Middle frontal gyrus (tissue), 1 donor: Measurements from ENCODE around the gene CUTA.

Source experiments
- DNase-seq: peaks from one replicate; pipeline ENCODE4 v3.0.0-alpha.2; 2015; ENCODE audit warnings: low spot score; ENCODE audit errors: extremely low spot score

Gene CUTA

DNA sequence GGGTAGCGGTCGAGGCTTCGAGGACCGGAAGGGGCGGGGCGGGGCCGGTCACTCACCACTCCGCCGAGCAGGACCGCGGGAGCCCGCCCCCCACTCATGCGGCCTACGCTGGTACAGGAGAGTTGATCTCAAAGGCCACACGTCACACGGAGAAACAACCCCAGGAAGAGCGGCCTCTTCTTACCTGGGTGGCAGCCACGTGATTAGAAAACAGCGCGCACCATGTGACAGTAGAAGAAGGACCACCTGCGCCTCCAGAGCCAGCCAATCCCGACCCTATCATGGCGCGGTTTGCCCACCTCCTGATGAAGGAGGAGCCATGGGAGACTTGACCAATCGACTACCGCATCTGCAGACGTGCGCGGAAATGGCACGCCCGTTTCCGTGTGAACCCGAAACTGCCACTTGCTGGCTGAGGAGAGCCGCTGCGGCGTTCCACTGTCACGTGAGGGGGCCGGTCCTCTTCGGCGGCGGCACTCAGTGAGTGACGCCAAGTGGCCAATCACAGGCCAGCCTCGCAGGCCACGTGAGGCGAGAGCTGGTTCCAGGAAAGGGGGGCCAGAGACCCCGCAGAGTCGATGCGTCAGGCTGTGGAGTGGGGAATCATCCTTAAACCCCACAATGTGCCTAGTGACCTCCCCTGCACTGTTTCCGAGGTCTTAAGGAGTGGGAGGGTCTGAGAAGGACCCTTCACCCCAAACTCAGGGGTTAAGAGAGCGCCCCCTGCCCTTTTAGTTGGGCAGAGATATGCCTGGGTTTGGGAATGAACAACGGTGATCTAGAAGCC lies at the start of gene CUTA:
CUTA (minus strand) TSS at position 205 of the 787 bp plus-strand sequence; CDS start at position 98, 107 bp downstream.
- peak; percentile 100 for DNase-seq

- no peak for DNase-seq
These were observed 49.2 kb upstream of the CUTA start for GRCh38 chr6:33467091-33467490.

- no peak for DNase-seq
These were observed 48.3 kb upstream of the CUTA start for GRCh38 chr6:33466075-33466735.

DNA sequence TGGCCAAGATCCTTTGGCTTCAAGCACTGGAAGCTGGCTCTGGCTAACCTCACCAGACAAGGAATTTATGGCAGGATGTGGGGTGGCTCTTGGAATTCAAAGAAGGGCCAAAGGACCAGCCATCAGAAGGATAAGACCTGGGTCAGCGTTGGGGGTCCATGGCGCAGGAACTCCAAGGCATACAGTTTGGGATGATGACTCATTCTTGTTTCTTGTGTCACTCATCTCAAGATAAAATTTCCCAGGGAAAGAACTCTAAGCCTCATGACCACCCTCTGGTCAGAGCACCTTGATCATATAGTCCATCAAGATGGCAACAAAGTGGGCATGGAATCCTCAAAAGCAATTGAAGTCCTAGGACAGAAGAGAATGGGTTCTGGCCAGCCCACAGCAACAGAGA lies 41.3 kb upstream of the CUTA start:
- DNase-seq, result no peak

DNA sequence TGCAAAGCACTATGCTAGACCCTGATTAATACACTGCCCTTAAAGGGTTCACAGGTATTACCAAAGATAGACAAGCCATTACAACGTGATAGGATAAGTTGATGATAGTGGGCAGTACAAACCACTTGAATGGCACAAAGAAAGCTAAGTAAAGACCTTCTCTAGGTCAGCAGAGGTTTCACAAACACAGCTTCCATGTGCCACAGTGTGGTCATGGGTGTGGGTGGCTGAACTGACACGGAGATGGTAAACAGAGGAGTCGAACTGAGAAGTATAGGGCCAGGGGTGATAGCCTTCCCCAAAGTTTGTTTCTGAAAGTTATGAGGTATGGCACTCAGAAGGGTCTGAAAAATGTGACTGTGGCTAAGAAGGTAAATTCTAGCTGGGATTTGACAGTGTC lies 40.8 kb upstream of the CUTA start:
- no peak for DNase-seq

DNA sequence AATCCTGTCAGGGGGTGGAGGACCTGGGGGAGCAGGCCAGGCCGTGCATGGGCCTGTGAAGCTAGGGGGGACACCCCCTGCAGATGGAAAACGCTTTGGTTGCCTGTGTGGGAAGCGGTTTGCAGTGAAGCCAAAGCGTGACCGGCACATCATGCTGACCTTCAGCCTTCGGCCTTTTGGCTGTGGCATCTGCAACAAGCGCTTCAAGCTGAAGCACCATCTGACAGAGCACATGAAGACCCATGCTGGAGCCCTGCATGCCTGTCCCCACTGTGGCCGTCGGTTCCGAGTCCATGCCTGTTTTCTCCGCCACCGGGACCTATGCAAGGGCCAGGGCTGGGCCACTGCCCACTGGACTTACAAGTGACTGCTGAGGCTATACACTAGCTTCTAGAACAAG lies 38.2 kb upstream of the CUTA start:
- DNase-seq, result no peak

- DNase-seq, result no peak
These were observed 37.1 kb upstream of the CUTA start for GRCh38 chr6:33455051-33455450.

GRCh38 chr6:33454009-33454946 lies 36.4 kb upstream of the CUTA start, which contains the start of gene ZBTB9:
TSS of gene ZBTB9 (plus strand) at chr6:33454576. CDS start at chr6:33455101, 525 bp downstream.
- peak; percentile 94 for DNase-seq

GRCh38 chr6:33453393-33454008 lies 35.6 kb upstream of the CUTA start:
- no peak for DNase-seq

DNA sequence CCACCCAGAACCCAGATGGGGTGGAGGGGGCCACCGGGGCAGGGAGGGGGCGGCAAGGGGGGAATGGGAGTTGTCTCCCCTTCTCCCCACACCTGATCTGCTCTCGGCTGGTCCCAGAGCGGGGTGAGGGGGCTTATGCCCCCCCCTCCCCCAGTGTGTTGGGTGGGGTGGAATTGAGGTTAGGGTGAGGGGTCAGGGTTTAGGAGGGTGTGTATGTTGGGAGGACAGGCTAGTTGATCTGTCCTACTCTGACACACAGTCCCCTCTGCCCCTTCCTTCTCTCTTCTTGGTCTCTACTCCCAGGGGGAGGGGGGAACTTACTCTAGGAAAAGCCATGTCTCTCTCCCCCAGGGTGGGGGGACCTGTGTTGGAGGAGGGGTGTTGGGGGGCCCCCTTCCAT lies 34.6 kb upstream of the CUTA start:
- DNase-seq, result no peak

DNA sequence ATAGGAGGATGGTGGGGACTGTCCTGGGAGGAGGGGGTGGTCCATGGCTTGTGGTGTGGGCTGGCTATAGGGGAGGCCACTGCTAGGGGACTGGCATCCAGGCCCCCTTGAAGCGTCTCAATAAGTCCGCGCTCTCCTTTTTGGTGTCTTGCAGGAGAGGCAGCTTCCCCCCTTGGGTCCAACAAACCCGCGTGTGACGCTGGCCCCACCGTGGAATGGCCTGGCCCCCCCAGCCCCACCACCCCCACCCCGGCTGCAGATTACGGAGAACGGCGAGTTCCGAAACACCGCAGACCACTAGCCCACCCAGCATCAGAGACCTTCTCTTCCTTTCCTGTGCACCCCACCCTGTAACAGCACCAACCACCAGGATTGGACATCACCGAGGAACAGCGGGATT lies 33.7 kb upstream of the CUTA start:
- no peak for DNase-seq

DNA sequence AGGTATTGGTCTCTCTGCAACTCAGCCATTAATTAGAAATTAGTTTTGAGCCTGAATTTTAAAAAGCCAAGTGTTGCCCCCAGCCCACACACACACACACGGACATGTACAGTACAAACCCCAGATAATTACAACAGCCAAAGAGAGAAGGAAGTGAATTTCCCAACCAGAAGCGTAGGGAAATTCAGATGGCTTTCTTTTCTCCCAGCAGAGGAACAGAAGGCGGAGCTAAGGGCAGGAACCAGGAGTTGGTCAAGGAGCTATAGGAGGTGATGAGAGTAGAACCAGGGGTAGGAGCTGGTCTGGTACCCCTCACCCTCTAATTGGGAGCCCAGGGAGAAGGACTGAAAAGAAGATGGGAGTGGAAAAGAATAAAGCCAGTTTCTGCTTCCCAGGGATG lies 32.5 kb upstream of the CUTA start:
- no peak for DNase-seq

DNA sequence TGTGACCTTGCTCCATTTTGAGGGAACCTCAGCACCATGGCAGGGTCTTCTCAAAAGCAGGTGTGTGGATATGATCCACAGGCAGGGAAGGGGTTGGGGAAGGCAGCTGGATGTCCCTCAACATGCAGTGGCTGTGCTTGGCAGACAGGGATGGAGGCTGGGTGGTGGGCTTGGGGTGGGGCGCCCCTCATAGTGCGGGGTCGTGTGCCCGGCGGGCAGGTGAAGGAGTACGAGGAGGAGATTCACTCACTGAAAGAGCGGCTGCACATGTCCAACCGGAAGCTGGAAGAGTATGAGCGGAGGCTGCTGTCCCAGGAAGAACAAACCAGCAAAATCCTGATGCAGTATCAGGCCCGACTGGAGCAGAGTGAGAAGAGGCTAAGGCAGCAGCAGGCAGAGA lies 28.4 kb upstream of the CUTA start:
- DNase-seq, result no peak

GRCh38 chr6:33445119-33445603 lies 27.3 kb upstream of the CUTA start:
- no peak for DNase-seq

DNA sequence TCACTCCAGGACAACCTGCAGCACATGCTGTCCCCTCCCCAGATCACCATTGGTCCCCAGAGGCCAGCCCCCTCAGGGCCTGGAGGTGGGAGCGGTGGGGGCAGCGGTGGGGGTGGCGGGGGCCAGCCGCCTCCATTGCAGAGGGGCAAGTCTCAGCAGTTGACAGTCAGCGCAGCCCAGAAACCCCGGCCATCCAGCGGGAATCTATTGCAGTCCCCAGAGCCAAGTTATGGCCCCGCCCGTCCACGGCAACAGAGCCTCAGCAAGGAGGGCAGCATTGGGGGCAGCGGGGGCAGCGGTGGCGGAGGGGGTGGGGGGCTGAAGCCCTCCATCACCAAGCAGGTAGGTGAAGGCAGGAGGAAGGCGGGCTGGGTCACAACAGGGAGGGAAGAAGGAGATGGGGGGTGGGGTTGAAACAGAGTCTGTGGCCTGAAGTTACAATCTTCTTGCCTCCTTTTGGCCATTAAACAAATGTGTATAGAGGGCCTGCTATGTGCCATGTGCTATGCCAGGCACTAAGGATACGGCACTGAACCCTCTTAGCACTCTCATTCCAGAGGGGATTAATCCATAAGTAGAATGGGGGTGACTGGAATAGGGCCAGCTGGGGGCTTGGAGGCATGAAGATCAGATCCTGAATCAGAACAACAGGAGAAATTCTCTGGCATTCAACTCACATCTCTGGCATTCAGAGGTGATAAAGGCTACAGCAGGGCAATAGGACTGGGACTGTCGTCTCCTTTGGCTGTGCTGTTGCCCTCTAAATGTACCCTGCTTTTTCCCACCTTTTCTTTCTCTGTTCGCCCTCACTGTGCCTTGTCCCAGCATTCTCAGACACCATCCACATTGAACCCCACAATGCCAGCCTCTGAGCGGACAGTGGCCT lies 26.0 kb upstream of the CUTA start:
- no peak for DNase-seq

DNA sequence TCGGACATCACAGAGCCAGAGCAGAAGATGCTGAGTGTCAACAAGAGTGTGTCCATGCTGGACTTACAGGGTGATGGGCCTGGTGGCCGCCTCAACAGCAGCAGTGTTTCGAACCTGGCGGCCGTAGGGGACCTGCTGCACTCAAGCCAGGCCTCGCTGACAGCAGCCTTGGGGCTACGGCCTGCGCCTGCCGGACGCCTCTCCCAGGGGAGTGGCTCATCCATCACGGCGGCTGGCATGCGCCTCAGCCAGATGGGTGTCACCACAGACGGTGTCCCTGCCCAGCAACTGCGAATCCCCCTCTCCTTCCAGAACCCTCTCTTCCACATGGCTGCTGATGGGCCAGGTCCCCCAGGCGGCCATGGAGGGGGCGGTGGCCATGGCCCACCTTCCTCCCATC lies 25.1 kb upstream of the CUTA start:
- no peak for DNase-seq

GRCh38 chr6:33442283-33442682 lies 24.4 kb upstream of the CUTA start:
- DNase-seq, result no peak

- DNase-seq, result no peak
These were observed 23.6 kb upstream of the CUTA start for GRCh38 chr6:33441457-33441856.

GRCh38 chr6:33440649-33441309 lies 22.9 kb upstream of the CUTA start:
- DNase-seq, result no peak
